K562 (cell line): ENCODE data around the gene MYO5C. TPM values are rescaled to one million over a fixed set of nuclear protein-coding genes. Genes with fewer than 3 reads are reported as not detected.

ENCODE experiments used
- ATAC-seq: fragments of 200-7000 bp; cut with Tn5 transposase; 3 replicates; pipeline ENCODE4 v1.9.1; 2020; ENCODE audit warnings: moderate library complexity
- BruUV-seq: library from RNA; stranded (reverse); fragments of 400-500 nt; replicated peaks from 2 replicates; lab custom pipeline; 2021; lab: Mats Ljungman, UMichigan
- CTCF ChIA-PET: fragments of 300-600 bp; formaldehyde crosslinking; extraction: SDS; loops from one replicate; lab custom pipeline; 2021; ENCODE audit warnings: low intra/inter-chr PET ratio; lab: Yijun Ruan, JAX
- POLR2A ChIA-PET: fragments of 300-600, 350-650 bp; sonication (Branson Sonifier 250); formaldehyde crosslinking; extraction: SDS; loops from one replicate; lab custom pipeline; 2021; ENCODE audit warnings: antibody characterized with exemption, inconsistent platforms; lab: Yijun Ruan, JAX
- DNase-seq, 4 experiments: peaks; one replicate each; pipeline versions ENCODE4 v3.0.0 to v3.0.0-alpha.2; 2011 to 2018; ENCODE audit warnings: low spot score in 3 of 4, mixed read lengths in 3 of 4; ENCODE audit errors: extremely low read depth in 1 of 4
- FAIRE-seq: peaks from 2 replicates; lab custom pipeline; 2011; peaks lifted over from hg19 to GRCh38; lab: Jason Lieb, UNC
- H2AFZ ChIP-seq: 2 replicates; pipeline ENCODE4 v1.6.0; 2011; ENCODE audit warnings: low read depth, low read length, control low read depth, inconsistent platforms
- H3K27ac ChIP-seq: fragments of 200-600 bp; 3 replicates; pipeline ENCODE4 v1.8.0; 2011; ENCODE audit warnings: low read depth, mild to moderate bottlenecking, control low read depth, inconsistent platforms, low read length, moderate library complexity, mixed read lengths; ENCODE audit errors: extremely low read depth
- H3K27me3 ChIP-seq, 2 experiments: fragments of 300-600 bp in 1 of 2; 2 replicates in 1 of 2; 3 replicates in 1 of 2; pipeline versions ENCODE4 v1.6.0 to v1.8.0; 2011; ENCODE audit warnings: inconsistent platforms in 2 of 2, low read length in 2 of 2, mild to moderate bottlenecking in 1 of 2, mixed read lengths in 1 of 2, moderate library complexity in 1 of 2; ENCODE audit not compliant: control insufficient read depth in 2 of 2, insufficient read depth in 2 of 2
- H3K36me3 ChIP-seq: fragments of 300-600 bp; 3 replicates; pipeline ENCODE4 v1.8.0; 2011; ENCODE audit warnings: mild to moderate bottlenecking, low read length, inconsistent platforms; ENCODE audit not compliant: control insufficient read depth, insufficient read depth
- H3K4me1 ChIP-seq, 2 experiments: fragments of 200-600 bp in 1 of 2; replicated peaks in 1 of 2; 2 replicates in 1 of 2; 3 replicates in 1 of 2; pipeline versions ENCODE4 v1.5.1 to v1.8.0; 2011; ENCODE audit warnings: inconsistent platforms in 2 of 2, low read length in 2 of 2, mild to moderate bottlenecking in 1 of 2, mixed read lengths in 1 of 2, moderate library complexity in 1 of 2; ENCODE audit not compliant: control insufficient read depth in 2 of 2, insufficient read depth in 2 of 2
- H3K4me2 ChIP-seq: 2 replicates; pipeline ENCODE4 v1.6.1; 2011; ENCODE audit warnings: low read length, control low read depth, inconsistent platforms, mixed read lengths; ENCODE audit not compliant: insufficient read depth
- H3K4me3 ChIP-seq: fragments of 200-600 bp; sonication (generic), shearing (Covaris generic); 2 replicates; pipeline ENCODE4 v1.5.1; 2016; ENCODE audit warnings: control low read depth, inconsistent platforms
- H3K79me2 ChIP-seq: fragments of 200-600 bp; 3 replicates; pipeline ENCODE4 v1.8.0; 2011; ENCODE audit warnings: low read length, inconsistent platforms; ENCODE audit not compliant: control insufficient read depth, insufficient read depth
- H3K9ac ChIP-seq, 2 experiments: 2 replicates each; pipeline versions ENCODE4 v1.6.0 to v1.6.1; 2011; ENCODE audit warnings: low read depth in 2 of 2, low read length in 2 of 2, control low read depth in 1 of 2, inconsistent platforms in 1 of 2, mild to moderate bottlenecking in 1 of 2, mixed read lengths in 1 of 2; ENCODE audit not compliant: insufficient read depth in 1 of 2
- H3K9me1 ChIP-seq: one replicate; pipeline ENCODE4 v1.6.0; 2011; ENCODE audit warnings: inconsistent platforms, mild to moderate bottlenecking, low read length, moderate library complexity; ENCODE audit not compliant: control insufficient read depth, insufficient read depth
- H3K9me3 ChIP-seq: replicated peaks from 2 replicates; pipeline ENCODE4 v1.5.1; 2011; ENCODE audit warnings: low read depth, low read length, inconsistent platforms; ENCODE audit not compliant: control insufficient read depth, insufficient read depth
- H4K20me1 ChIP-seq: replicated peaks from 2 replicates; pipeline ENCODE4 v1.6.1; 2011; ENCODE audit warnings: low read length, inconsistent platforms, mixed read lengths; ENCODE audit not compliant: control insufficient read depth, insufficient read depth
- CREB1 ChIP-seq, 2 experiments: sonication (generic) in 1 of 2; formaldehyde crosslinking in 1 of 2; IDR thresholded peaks; 2 replicates each; pipeline versions ENCODE4 v1.6.1 to v1.8.0; 2012 to 2022; ENCODE audit warnings: inconsistent platforms in 1 of 2, mild to moderate bottlenecking in 1 of 2, missing genetic modification reagents in 1 of 2, moderate library complexity in 1 of 2
- HDAC6 ChIP-seq: IDR thresholded peaks from 2 replicates; pipeline ENCODE4 v1.6.1; 2012; ENCODE audit warnings: low read depth, mild to moderate bottlenecking, control low read depth, inconsistent platforms, low read length, moderate library complexity
- KDM5B ChIP-seq: fragments of 200-600 bp; sonication (generic); IDR thresholded peaks from 2 replicates; pipeline ENCODE4 v1.6.1; 2012; ENCODE audit warnings: low read depth, mild to moderate bottlenecking, moderate library complexity, low read length, control low read depth, inconsistent platforms; ENCODE audit not compliant: insufficient replicate concordance
- SP2 ChIP-seq: IDR thresholded peaks from 2 replicates; pipeline ENCODE4 v1.6.1; 2011; ENCODE audit warnings: mild to moderate bottlenecking, low read depth, low read length, moderate library complexity; ENCODE audit not compliant: poor library complexity, severe bottlenecking; ENCODE audit errors: extremely low read depth
- ZNF224 ChIP-seq: sonication (generic); formaldehyde crosslinking; IDR thresholded peaks from 2 replicates; pipeline ENCODE4 v1.8.0; 2022; ENCODE audit warnings: mild to moderate bottlenecking, missing genetic modification reagents
- ZNF263 ChIP-seq: sonication (generic); formaldehyde crosslinking; IDR thresholded peaks from 2 replicates; pipeline ENCODE4 v1.8.0; 2022; ENCODE audit warnings: mild to moderate bottlenecking, missing genetic modification reagents, borderline replicate concordance
- WGBS: fragments of 100-300 bp; shearing (Covaris generic); methylation state at CpG from one replicate; pipeline ENCODE4 v1.1.6; 2016; ENCODE audit warnings: low coverage, mixed read lengths; ENCODE audit not compliant: insufficient coverage; ENCODE audit errors: missing lambda C conversion rate; 5-methylcytosine and 5-hydroxymethylcytosine counted together
- in situ Hi-C: fragments of 300-500 bp; cut with MboI; formaldehyde crosslinking; loops from 4 replicates; pipeline ENCODE4 v1.15.0; 2018; ENCODE audit warnings: inconsistent platforms, mixed read lengths
- intact Hi-C: fragments of 100-400 bp; cut with micrococcal nuclease; formaldehyde crosslinking; loops from 2 replicates; pipeline ENCODE4 v1.14.2; 2022
- polyA plus RNA-seq, 8 experiments: library from polyadenylated mRNA; depleted of rRNA in 4 of 8; stranded (reverse) in 5 of 8; unstranded in 3 of 8; fragments of >200 nt; fragmentation: Nextera tagmentation in 2 of 8; fragmentation: Illumina TruSeq in 1 of 8; extraction: Ambion mirVana in 2 of 8; extraction: Trizol in 1 of 8; gene quantifications; 2 replicates each; pipeline versions ENCODE4 v1.2.1 to v1.2.3, GENCODE V29; 2011 to 2014; ENCODE audit warnings: inconsistent platforms in 1 of 8, missing spikeins in 1 of 8
- total RNA-seq, 7 experiments: library from RNA; depleted of rRNA in 6 of 7; stranded (reverse); fragments of >200 nt in 6 of 7; fragmentation: Illumina TruSeq in 2 of 7; extraction: Trizol in 2 of 7; gene quantifications; 2 replicates each; pipeline versions ENCODE4 v1.2.1 to v1.2.3, GENCODE V29; 2011 to 2021; ENCODE audit warnings: low replicate concordance in 1 of 7
- TF ChIP-seq, protein P1 (sequence below): fragments of 450-650 bp; IDR thresholded peaks from 2 replicates; pipeline ENCODE4 v1.6.1; 2014; ENCODE audit warnings: low read depth, mild to moderate bottlenecking, moderate library complexity, borderline replicate concordance
- TF ChIP-seq, protein P2 (sequence below): IDR thresholded peaks from 2 replicates; pipeline ENCODE4 v1.6.1; 2012; ENCODE audit warnings: low read depth, low read length, improper control_type of control experiment, borderline replicate concordance
- TF ChIP-seq, protein P3 (sequence below): fragments of 450-650 bp; formaldehyde crosslinking; conservative IDR thresholded peaks from 2 replicates; pipeline ENCODE4 v1.4.0; 2022; ENCODE audit warnings: mild to moderate bottlenecking, missing genetic modification characterization
- TF ChIP-seq, protein P4 (sequence below): fragments of 450-650 bp; formaldehyde crosslinking; IDR thresholded peaks from 2 replicates; pipeline ENCODE4 v1.4.0; 2020; ENCODE audit warnings: mild to moderate bottlenecking, moderate library complexity

The MYO5C gene
- total and polyA plus RNA-seq, 9 of the 15 experiments (the other 6 are each of a cell fraction or from before 2014, with no cell fraction given), result 0.01 to 0.24 TPM; not detected in 7

DNA sequence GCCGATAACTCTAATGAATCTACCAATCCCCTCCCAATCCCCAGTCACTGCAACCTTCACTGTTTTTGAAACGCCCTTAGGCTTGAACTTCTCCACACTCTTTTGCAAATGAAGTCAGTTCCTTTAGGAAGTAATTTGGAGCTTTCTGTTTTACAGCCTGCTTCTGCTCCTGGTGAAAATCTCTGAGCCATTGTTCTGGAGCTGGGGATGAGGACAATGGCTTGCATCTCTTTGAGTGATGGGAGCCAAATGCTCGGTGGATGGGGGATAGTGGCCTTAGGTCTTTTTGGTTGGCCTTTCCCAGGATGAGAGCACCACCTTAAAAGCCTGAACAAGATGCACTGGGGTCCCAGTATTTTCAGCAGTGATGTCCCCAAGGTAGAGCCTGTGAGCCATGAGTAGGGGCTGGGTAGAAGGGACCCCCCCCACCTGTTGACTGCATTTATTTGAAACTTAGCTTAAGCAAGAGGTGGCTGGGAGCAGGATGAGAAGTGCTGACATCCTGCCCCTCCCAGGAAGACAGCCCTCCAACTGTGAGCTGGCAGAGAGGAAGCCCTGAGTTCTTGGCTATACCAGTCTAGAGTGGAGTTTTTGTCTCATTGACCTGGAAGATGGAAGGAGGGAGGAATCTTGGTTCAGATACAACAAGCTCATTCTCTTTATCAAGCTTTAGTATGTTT is 7.6 kb upstream of the MYO5C start:
- Histone ChIP-seq H3K27ac (no peak overlapping the region), H3K4me1 (no peaks in the 10 kb centered on the region), H2AFZ (no peak overlapping the region), H3K27me3 (peaks cover 0 to 3% of the 10 kb centered on the region in 2 experiments; a peak in 3 of 5 replicates), H3K4me2 (no peak overlapping the region), H3K9me1 (no peaks in the 10 kb centered on the region), H3K36me3 (no peaks in the 10 kb centered on the region), H3K9me3 (no peaks in the 10 kb centered on the region), H4K20me1 (no peaks in the 10 kb centered on the region), H3K79me2 (no peaks in the 10 kb centered on the region), H3K9ac (no peak overlapping the region), H3K4me3 (no peak overlapping the region)
- intact Hi-C loops (no loop called here), in situ Hi-C loops (no loop called here)
- 2% methylated on average over 3 of the region's 3 CpGs for WGBS
- FAIRE-seq (no peak), ATAC-seq (no peak), DNase-seq (no peak)
- POLR2A ChIA-PET, result interaction anchor here (1.3 kb wide), 1 partner anchor 33 kb away, joined by 3 read pairs; no protein-coding TSS in a partner anchor
- CTCF ChIA-PET, result no interaction called here
- no TSS peak for BruUV-seq
- TF ChIP-seq CREB1 (IDR thresholded peaks at IDR 0.05) (no peak), CREB1 (CRISPR knock-in tag; IDR thresholded peaks at IDR 0.05) (no peak), KDM5B (no peak), SP2 (no peak), ZNF224 (no peak), HDAC6 (no peak), ZNF263 (CRISPR knock-in tag) (no peak)
- TF ChIP-seq, protein P1, sequence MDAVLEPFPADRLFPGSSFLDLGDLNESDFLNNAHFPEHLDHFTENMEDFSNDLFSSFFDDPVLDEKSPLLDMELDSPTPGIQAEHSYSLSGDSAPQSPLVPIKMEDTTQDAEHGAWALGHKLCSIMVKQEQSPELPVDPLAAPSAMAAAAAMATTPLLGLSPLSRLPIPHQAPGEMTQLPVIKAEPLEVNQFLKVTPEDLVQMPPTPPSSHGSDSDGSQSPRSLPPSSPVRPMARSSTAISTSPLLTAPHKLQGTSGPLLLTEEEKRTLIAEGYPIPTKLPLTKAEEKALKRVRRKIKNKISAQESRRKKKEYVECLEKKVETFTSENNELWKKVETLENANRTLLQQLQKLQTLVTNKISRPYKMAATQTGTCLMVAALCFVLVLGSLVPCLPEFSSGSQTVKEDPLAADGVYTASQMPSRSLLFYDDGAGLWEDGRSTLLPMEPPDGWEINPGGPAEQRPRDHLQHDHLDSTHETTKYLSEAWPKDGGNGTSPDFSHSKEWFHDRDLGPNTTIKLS, result no peak
- TF ChIP-seq, protein P2, sequence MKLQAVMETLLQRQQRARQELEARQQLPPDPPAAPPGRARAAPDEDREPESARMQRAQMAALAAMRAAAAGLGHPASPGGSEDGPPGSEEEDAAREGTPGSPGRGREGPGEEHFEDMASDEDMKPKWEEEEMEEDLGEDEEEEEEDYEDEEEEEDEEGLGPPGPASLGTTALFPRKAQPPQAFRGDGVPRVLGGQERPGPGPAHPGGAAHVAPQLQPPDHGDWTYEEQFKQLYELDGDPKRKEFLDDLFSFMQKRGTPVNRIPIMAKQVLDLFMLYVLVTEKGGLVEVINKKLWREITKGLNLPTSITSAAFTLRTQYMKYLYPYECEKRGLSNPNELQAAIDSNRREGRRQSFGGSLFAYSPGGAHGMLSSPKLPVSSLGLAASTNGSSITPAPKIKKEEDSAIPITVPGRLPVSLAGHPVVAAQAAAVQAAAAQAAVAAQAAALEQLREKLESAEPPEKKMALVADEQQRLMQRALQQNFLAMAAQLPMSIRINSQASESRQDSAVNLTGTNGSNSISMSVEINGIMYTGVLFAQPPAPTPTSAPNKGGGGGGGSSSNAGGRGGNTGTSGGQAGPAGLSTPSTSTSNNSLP, result no peak
- TF ChIP-seq, protein P3, sequence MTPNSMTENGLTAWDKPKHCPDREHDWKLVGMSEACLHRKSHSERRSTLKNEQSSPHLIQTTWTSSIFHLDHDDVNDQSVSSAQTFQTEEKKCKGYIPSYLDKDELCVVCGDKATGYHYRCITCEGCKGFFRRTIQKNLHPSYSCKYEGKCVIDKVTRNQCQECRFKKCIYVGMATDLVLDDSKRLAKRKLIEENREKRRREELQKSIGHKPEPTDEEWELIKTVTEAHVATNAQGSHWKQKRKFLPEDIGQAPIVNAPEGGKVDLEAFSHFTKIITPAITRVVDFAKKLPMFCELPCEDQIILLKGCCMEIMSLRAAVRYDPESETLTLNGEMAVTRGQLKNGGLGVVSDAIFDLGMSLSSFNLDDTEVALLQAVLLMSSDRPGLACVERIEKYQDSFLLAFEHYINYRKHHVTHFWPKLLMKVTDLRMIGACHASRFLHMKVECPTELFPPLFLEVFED (CRISPR knock-in tag), result no peak
- TF ChIP-seq, protein P4, sequence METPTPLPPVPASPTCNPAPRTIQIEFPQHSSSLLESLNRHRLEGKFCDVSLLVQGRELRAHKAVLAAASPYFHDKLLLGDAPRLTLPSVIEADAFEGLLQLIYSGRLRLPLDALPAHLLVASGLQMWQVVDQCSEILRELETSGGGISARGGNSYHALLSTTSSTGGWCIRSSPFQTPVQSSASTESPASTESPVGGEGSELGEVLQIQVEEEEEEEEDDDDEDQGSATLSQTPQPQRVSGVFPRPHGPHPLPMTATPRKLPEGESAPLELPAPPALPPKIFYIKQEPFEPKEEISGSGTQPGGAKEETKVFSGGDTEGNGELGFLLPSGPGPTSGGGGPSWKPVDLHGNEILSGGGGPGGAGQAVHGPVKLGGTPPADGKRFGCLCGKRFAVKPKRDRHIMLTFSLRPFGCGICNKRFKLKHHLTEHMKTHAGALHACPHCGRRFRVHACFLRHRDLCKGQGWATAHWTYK (CRISPR knock-in tag), result no peak
